K562 (cell line): ENCODE results near the gene CBFA2T2. TPM values are rescaled to one million over a fixed set of nuclear protein-coding genes. Genes with fewer than 3 reads are reported as not detected.

Experiments
- ATAC-seq: fragments of 200-7000 bp; cut with Tn5 transposase; 3 replicates; pipeline ENCODE4 v1.9.1; 2020; ENCODE audit warnings: moderate library complexity
- BruUV-seq: library from RNA; stranded (reverse); fragments of 400-500 nt; replicated peaks from 2 replicates; lab custom pipeline; 2021; lab: Mats Ljungman, UMichigan
- CTCF ChIA-PET: fragments of 300-600 bp; formaldehyde crosslinking; extraction: SDS; loops from one replicate; lab custom pipeline; 2021; ENCODE audit warnings: low intra/inter-chr PET ratio; lab: Yijun Ruan, JAX
- POLR2A ChIA-PET: fragments of 300-600, 350-650 bp; sonication (Branson Sonifier 250); formaldehyde crosslinking; extraction: SDS; loops from one replicate; lab custom pipeline; 2021; ENCODE audit warnings: antibody characterized with exemption, inconsistent platforms; lab: Yijun Ruan, JAX
- DNase-seq, 4 experiments: peaks; one replicate each; pipeline versions ENCODE4 v3.0.0 to v3.0.0-alpha.2; 2011 to 2018; ENCODE audit warnings: low spot score in 3 of 4, mixed read lengths in 3 of 4; ENCODE audit errors: extremely low read depth in 1 of 4
- FAIRE-seq: peaks from 2 replicates; lab custom pipeline; 2011; peaks lifted over from hg19 to GRCh38; lab: Jason Lieb, UNC
- H2AFZ ChIP-seq: 2 replicates; pipeline ENCODE4 v1.6.0; 2011; ENCODE audit warnings: low read depth, low read length, control low read depth, inconsistent platforms
- H3K27ac ChIP-seq: fragments of 200-600 bp; 3 replicates; pipeline ENCODE4 v1.8.0; 2011; ENCODE audit warnings: low read depth, mild to moderate bottlenecking, control low read depth, inconsistent platforms, low read length, moderate library complexity, mixed read lengths; ENCODE audit errors: extremely low read depth
- H3K27me3 ChIP-seq, 2 experiments: fragments of 300-600 bp in 1 of 2; 2 replicates in 1 of 2; 3 replicates in 1 of 2; pipeline versions ENCODE4 v1.6.0 to v1.8.0; 2011; ENCODE audit warnings: inconsistent platforms in 2 of 2, low read length in 2 of 2, mild to moderate bottlenecking in 1 of 2, mixed read lengths in 1 of 2, moderate library complexity in 1 of 2; ENCODE audit not compliant: control insufficient read depth in 2 of 2, insufficient read depth in 2 of 2
- H3K36me3 ChIP-seq: fragments of 300-600 bp; 3 replicates; pipeline ENCODE4 v1.8.0; 2011; ENCODE audit warnings: mild to moderate bottlenecking, low read length, inconsistent platforms; ENCODE audit not compliant: control insufficient read depth, insufficient read depth
- H3K4me1 ChIP-seq, 2 experiments: fragments of 200-600 bp in 1 of 2; replicated peaks in 1 of 2; 2 replicates in 1 of 2; 3 replicates in 1 of 2; pipeline versions ENCODE4 v1.5.1 to v1.8.0; 2011; ENCODE audit warnings: inconsistent platforms in 2 of 2, low read length in 2 of 2, mild to moderate bottlenecking in 1 of 2, mixed read lengths in 1 of 2, moderate library complexity in 1 of 2; ENCODE audit not compliant: control insufficient read depth in 2 of 2, insufficient read depth in 2 of 2
- H3K4me2 ChIP-seq: 2 replicates; pipeline ENCODE4 v1.6.1; 2011; ENCODE audit warnings: low read length, control low read depth, inconsistent platforms, mixed read lengths; ENCODE audit not compliant: insufficient read depth
- H3K4me3 ChIP-seq: fragments of 200-600 bp; sonication (generic), shearing (Covaris generic); 2 replicates; pipeline ENCODE4 v1.5.1; 2016; ENCODE audit warnings: control low read depth, inconsistent platforms
- H3K79me2 ChIP-seq: fragments of 200-600 bp; 3 replicates; pipeline ENCODE4 v1.8.0; 2011; ENCODE audit warnings: low read length, inconsistent platforms; ENCODE audit not compliant: control insufficient read depth, insufficient read depth
- H3K9ac ChIP-seq, 2 experiments: 2 replicates each; pipeline versions ENCODE4 v1.6.0 to v1.6.1; 2011; ENCODE audit warnings: low read depth in 2 of 2, low read length in 2 of 2, control low read depth in 1 of 2, inconsistent platforms in 1 of 2, mild to moderate bottlenecking in 1 of 2, mixed read lengths in 1 of 2; ENCODE audit not compliant: insufficient read depth in 1 of 2
- H3K9me1 ChIP-seq: one replicate; pipeline ENCODE4 v1.6.0; 2011; ENCODE audit warnings: inconsistent platforms, mild to moderate bottlenecking, low read length, moderate library complexity; ENCODE audit not compliant: control insufficient read depth, insufficient read depth
- H3K9me3 ChIP-seq: replicated peaks from 2 replicates; pipeline ENCODE4 v1.5.1; 2011; ENCODE audit warnings: low read depth, low read length, inconsistent platforms; ENCODE audit not compliant: control insufficient read depth, insufficient read depth
- H4K20me1 ChIP-seq: replicated peaks from 2 replicates; pipeline ENCODE4 v1.6.1; 2011; ENCODE audit warnings: low read length, inconsistent platforms, mixed read lengths; ENCODE audit not compliant: control insufficient read depth, insufficient read depth
- CC2D1A ChIP-seq: fragments of 450-650 bp; IDR thresholded peaks from 2 replicates; pipeline ENCODE4 v1.6.1; 2017; ENCODE audit warnings: mild to moderate bottlenecking
- EGR1 ChIP-seq: fragments of 450-650 bp; conservative IDR thresholded peaks from 2 replicates; pipeline ENCODE4 v1.6.1; 2017; ENCODE audit warnings: mild to moderate bottlenecking
- ELF4 ChIP-seq: fragments of 450-650 bp; formaldehyde crosslinking; IDR thresholded peaks from 2 replicates; pipeline ENCODE4 v1.4.0; 2022; ENCODE audit warnings: missing genetic modification characterization
- EWSR1 ChIP-seq: fragments of 450-650 bp; IDR thresholded peaks from 2 replicates; pipeline ENCODE4 v1.6.1; 2018; ENCODE audit warnings: borderline replicate concordance, mild to moderate bottlenecking, low read depth, moderate library complexity; ENCODE audit not compliant: partially characterized antibody
- GABPA ChIP-seq: fragments of 200-800 bp; sonication (Bioruptor generic); conservative IDR thresholded peaks from 2 replicates; pipeline ENCODE4 v1.6.1; 2016; ENCODE audit warnings: low read depth, missing genetic modification characterization, missing compliant biosample characterization
- HMGN3 ChIP-seq: IDR thresholded peaks from 2 replicates; pipeline ENCODE4 v1.6.1; 2011; ENCODE audit warnings: borderline replicate concordance, low read depth, mild to moderate bottlenecking, mixed read lengths, low read length; ENCODE audit not compliant: insufficient read length; ENCODE audit errors: extremely low read depth
- MNT ChIP-seq, 2 experiments: fragments of 450-650 bp; conservative IDR thresholded peaks; 2 replicates each; pipeline ENCODE4 v1.6.1; 2017; ENCODE audit warnings: mild to moderate bottlenecking in 2 of 2, moderate library complexity in 2 of 2
- NFATC3 ChIP-seq: fragments of 450-650 bp; IDR thresholded peaks from 2 replicates; pipeline ENCODE4 v1.6.1; 2017; ENCODE audit warnings: mild to moderate bottlenecking
- PATZ1 ChIP-seq: fragments of 250-450 bp; sonication (Bioruptor Pico); IDR thresholded peaks from 2 replicates; pipeline ENCODE4 v1.5.0; 2020; ENCODE audit warnings: mild to moderate bottlenecking, borderline replicate concordance
- THRAP3 ChIP-seq: fragments of 450-650 bp; IDR thresholded peaks from 2 replicates; pipeline ENCODE4 v1.6.1; 2016; ENCODE audit warnings: mild to moderate bottlenecking, inconsistent platforms, borderline replicate concordance
- TRIM28 ChIP-seq: fragments of 450-650 bp; IDR thresholded peaks from 2 replicates; pipeline ENCODE4 v1.6.1; 2017
- WHSC1 ChIP-seq: IDR thresholded peaks from one replicate; pipeline ENCODE4 v1.6.1; 2012; ENCODE audit warnings: low read length, control low read depth, inconsistent platforms
- ZBED1 ChIP-seq: IDR thresholded peaks from 2 replicates; pipeline ENCODE4 v1.6.1; 2014
- ZBTB5 ChIP-seq: fragments of 450-650 bp; IDR thresholded peaks from 2 replicates; pipeline ENCODE4 v1.6.1; 2017; ENCODE audit warnings: antibody characterized with exemption
- WGBS: fragments of 100-300 bp; shearing (Covaris generic); methylation state at CpG from one replicate; pipeline ENCODE4 v1.1.6; 2016; ENCODE audit warnings: low coverage, mixed read lengths; ENCODE audit not compliant: insufficient coverage; ENCODE audit errors: missing lambda C conversion rate; 5-methylcytosine and 5-hydroxymethylcytosine counted together
- in situ Hi-C: fragments of 300-500 bp; cut with MboI; formaldehyde crosslinking; loops from 4 replicates; pipeline ENCODE4 v1.15.0; 2018; ENCODE audit warnings: inconsistent platforms, mixed read lengths
- intact Hi-C: fragments of 100-400 bp; cut with micrococcal nuclease; formaldehyde crosslinking; loops from 2 replicates; pipeline ENCODE4 v1.14.2; 2022
- polyA plus RNA-seq, 8 experiments: library from polyadenylated mRNA; depleted of rRNA in 4 of 8; stranded (reverse) in 5 of 8; unstranded in 3 of 8; fragments of >200 nt; fragmentation: Nextera tagmentation in 2 of 8; fragmentation: Illumina TruSeq in 1 of 8; extraction: Ambion mirVana in 2 of 8; extraction: Trizol in 1 of 8; gene quantifications; 2 replicates each; pipeline versions ENCODE4 v1.2.1 to v1.2.3, GENCODE V29; 2011 to 2014; ENCODE audit warnings: inconsistent platforms in 1 of 8, missing spikeins in 1 of 8
- total RNA-seq, 7 experiments: library from RNA; depleted of rRNA in 6 of 7; stranded (reverse); fragments of >200 nt in 6 of 7; fragmentation: Illumina TruSeq in 2 of 7; extraction: Trizol in 2 of 7; gene quantifications; 2 replicates each; pipeline versions ENCODE4 v1.2.1 to v1.2.3, GENCODE V29; 2011 to 2021; ENCODE audit warnings: low replicate concordance in 1 of 7
- TF ChIP-seq, protein P1 (sequence below): sonication (generic); formaldehyde crosslinking; IDR thresholded peaks from 2 replicates; pipeline ENCODE4 v1.9.0; 2022; ENCODE audit warnings: mild to moderate bottlenecking, missing genetic modification reagents

The CBFA2T2 gene
- total and polyA plus RNA-seq, 9 of the 15 experiments (the other 6 are each of a cell fraction or from before 2014, with no cell fraction given): 0.27 to 9.6 (median 5.8) TPM

DNA sequence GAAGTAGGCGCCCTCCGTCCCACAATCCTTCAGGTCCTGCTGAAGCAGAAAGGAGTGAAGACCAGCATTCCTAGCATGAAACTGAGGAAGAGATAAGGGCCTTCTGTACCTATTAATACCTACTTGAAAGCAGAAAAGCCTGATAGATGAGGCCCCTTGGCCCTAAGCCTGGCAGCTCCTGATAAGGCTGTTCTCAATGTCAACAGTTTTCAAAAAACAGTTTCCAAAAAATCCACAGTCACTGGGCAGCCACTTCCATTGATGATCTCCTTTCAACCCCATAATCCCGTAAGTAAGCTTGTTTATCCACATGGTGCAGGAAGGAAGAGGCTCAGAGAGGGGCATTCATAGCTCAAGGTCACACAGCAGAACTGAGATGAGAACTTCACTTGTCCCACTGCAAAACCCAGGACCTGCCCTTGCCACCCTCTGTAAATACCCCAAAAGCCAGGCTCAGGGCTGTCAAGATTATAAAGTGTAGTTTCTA lies 199.1 kb downstream of the CBFA2T2 start:
- CTCF ChIA-PET: no interaction called here
- TF ChIP-seq, protein P1, sequence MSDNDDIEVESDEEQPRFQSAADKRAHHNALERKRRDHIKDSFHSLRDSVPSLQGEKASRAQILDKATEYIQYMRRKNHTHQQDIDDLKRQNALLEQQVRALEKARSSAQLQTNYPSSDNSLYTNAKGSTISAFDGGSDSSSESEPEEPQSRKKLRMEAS: no peak
- TF ChIP-seq WHSC1: no peak
- peak; percentile 50 for TF ChIP-seq HMGN3
- TF ChIP-seq ELF4 (CRISPR knock-in tag): no peak
- no peak for TF ChIP-seq ZBTB5
- TF ChIP-seq NFATC3: no peak
- peak; percentile 46 to 74 for TF ChIP-seq MNT (conservative IDR thresholded peaks at IDR 0.05)
- no peak for TF ChIP-seq PATZ1 (CRISPR knock-in tag)
- TF ChIP-seq CC2D1A: 0 out of 2 replicates have a peak, but pooled peaks have one; percentile 16
- TF ChIP-seq EWSR1: no peak
- no peak for TF ChIP-seq EGR1
- no peak for TF ChIP-seq TRIM28
- no peak for TF ChIP-seq GABPA (tag)
- TF ChIP-seq THRAP3: no peak
- no peak for TF ChIP-seq ZBED1

More for the DNA sequence above, 199.1 kb downstream of the CBFA2T2 start:
- no peak for ATAC-seq
- Histone ChIP-seq H4K20me1 (peaks cover 14% of the 10 kb centered on the region; the same call in 1 of the 2 replicates), H3K36me3 (peaks cover 4% of the 10 kb centered on the region; the same call in 1 of the 3 replicates), H3K4me3 (no peak overlapping the region), H2AFZ (no peak overlapping the region), H3K27me3 (no peaks in the 10 kb centered on the region), H3K9me3 (no peaks in the 10 kb centered on the region), H3K9ac (no peak overlapping the region; a peak in 1 of 4 replicates), H3K79me2 (peaks cover 17% of the 10 kb centered on the region), H3K9me1 (no peaks in the 10 kb centered on the region), H3K4me2 (peak overlapping the region; percentile 56; the same call in 1 of the 2 replicates), H3K27ac (peak overlapping the region; percentile 51), H3K4me1 (peaks cover 40 to 53% of the 10 kb centered on the region in 2 experiments)
- POLR2A ChIA-PET: interaction anchor here (1.1 to 1.3 kb wide), 2 partner anchors 17 to 71 kb away, joined by 3 read pairs; no protein-coding TSS in a partner anchor
- DNase-seq: peak; percentile 47 to 84 (median 58)
- 12% methylated on average over 3 of the region's 3 CpGs for WGBS
- in situ Hi-C loops (no loop called here), intact Hi-C loops (loop anchor here (5.0 kb wide), 2 partner anchors 43 to 123 kb away; partner anchors contain the start of genes CHMP4B and ZNF341)
- FAIRE-seq: peak; percentile 85
- no TSS peak for BruUV-seq
